Measurements from ENCODE around the gene PAX3.

Gene PAX3

DNA sequence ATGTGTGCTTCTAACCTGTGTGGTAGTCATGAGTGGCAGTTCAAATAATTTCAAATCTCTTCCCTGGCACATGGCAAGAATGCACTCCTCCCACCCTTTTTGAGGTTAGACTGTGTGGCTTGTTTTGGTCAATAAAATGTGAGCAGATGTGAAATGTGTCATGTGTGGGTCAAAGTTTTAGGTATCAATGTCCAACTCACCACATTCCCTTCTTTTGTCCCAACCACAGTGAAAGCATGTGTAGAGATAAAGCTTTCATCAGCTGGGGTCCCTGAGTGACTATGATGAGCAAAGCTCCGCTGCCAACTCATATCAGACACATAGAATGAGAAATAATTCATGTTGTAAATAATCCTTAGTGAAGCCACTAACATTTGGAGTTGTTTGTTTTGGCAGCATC lies 118.2 kb downstream of the PAX3 start:
- Histone ChIP-seq H3K9me2 (replicated peaks; ENCODE audit: insufficient read depth, low read length) (no peaks in the 10 kb centered on the region), H3K4me3 (ENCODE audit: insufficient read depth, low read length, poor library complexity, severe bottlenecking) (no peak overlapping the region), H4K20me1 (ENCODE audit: low read depth, low read length) (no peaks in the 10 kb centered on the region), H3K27ac (ENCODE audit: low read depth, low read length) (no peak overlapping the region), H3K79me2 (ENCODE audit: insufficient read depth, low read length) (no peaks in the 10 kb centered on the region), H3K9ac (ENCODE audit: low read length) (no peak overlapping the region), H3K4me2 (ENCODE audit: low read depth, low read length, poor library complexity, severe bottlenecking) (no peak overlapping the region), H3K36me3 (ENCODE audit: low read length) (no peaks in the 10 kb centered on the region), H3K9me3 (ENCODE audit: insufficient read depth, low read length) (no peaks in the 10 kb centered on the region), H2AFZ (ENCODE audit: low read depth, low read length, severe bottlenecking) (no peak overlapping the region), H3F3A (ENCODE audit: insufficient read depth) (no peaks in the 10 kb centered on the region), H3K27me3 (ENCODE audit: low read length) (no peaks in the 10 kb centered on the region)
- TF ChIP-seq EZH2phosphoT487 (conservative IDR thresholded peaks at IDR 0.05; ENCODE audit: low read length), result no peak
- TF ChIP-seq, protein P1, sequence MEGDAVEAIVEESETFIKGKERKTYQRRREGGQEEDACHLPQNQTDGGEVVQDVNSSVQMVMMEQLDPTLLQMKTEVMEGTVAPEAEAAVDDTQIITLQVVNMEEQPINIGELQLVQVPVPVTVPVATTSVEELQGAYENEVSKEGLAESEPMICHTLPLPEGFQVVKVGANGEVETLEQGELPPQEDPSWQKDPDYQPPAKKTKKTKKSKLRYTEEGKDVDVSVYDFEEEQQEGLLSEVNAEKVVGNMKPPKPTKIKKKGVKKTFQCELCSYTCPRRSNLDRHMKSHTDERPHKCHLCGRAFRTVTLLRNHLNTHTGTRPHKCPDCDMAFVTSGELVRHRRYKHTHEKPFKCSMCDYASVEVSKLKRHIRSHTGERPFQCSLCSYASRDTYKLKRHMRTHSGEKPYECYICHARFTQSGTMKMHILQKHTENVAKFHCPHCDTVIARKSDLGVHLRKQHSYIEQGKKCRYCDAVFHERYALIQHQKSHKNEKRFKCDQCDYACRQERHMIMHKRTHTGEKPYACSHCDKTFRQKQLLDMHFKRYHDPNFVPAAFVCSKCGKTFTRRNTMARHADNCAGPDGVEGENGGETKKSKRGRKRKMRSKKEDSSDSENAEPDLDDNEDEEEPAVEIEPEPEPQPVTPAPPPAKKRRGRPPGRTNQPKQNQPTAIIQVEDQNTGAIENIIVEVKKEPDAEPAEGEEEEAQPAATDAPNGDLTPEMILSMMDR (IDR thresholded peaks at IDR 0.05; ENCODE audit: insufficient read depth, low read length, poor library complexity, severe bottlenecking), result no peak

DNA sequence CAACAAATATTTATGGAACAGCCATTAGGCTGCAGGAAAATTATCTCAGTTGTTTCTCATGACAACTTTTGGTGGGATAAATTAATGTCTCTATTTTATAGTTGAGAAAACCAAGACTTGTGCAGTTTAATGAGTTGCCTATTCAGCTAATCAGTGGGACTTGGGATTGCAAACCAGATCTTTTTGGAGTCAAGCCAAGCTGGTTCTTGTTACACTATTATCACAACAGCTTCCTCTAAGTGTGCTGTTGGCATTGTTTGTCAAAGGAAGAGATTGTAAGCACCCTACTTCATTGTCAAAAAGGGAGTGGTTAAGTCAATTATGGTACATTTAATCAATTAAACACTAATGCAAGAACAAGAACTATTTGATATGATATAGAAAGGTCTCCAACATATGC lies 119.2 kb downstream of the PAX3 start:
- Histone ChIP-seq H3K9me3 (ENCODE audit: insufficient read depth, low read length) (no peaks in the 10 kb centered on the region), H3K79me2 (ENCODE audit: insufficient read depth, low read length) (no peaks in the 10 kb centered on the region), H3K27me3 (ENCODE audit: low read length) (no peaks in the 10 kb centered on the region), H2AFZ (ENCODE audit: low read depth, low read length, severe bottlenecking) (no peak overlapping the region), H3K9me2 (replicated peaks; ENCODE audit: insufficient read depth, low read length) (no peaks in the 10 kb centered on the region), H3K27ac (ENCODE audit: low read depth, low read length) (no peak overlapping the region), H4K20me1 (ENCODE audit: low read depth, low read length) (no peaks in the 10 kb centered on the region), H3K36me3 (ENCODE audit: low read length) (no peaks in the 10 kb centered on the region), H3F3A (ENCODE audit: insufficient read depth) (no peaks in the 10 kb centered on the region), H3K4me2 (ENCODE audit: low read depth, low read length, poor library complexity, severe bottlenecking) (no peak overlapping the region), H3K9ac (ENCODE audit: low read length) (no peak overlapping the region), H3K4me3 (ENCODE audit: insufficient read depth, low read length, poor library complexity, severe bottlenecking) (no peak overlapping the region)
- TF ChIP-seq, protein P1 (IDR thresholded peaks at IDR 0.05; ENCODE audit: insufficient read depth, low read length, poor library complexity, severe bottlenecking), result no peak
- TF ChIP-seq EZH2phosphoT487 (conservative IDR thresholded peaks at IDR 0.05; ENCODE audit: low read length), result no peak

DNA sequence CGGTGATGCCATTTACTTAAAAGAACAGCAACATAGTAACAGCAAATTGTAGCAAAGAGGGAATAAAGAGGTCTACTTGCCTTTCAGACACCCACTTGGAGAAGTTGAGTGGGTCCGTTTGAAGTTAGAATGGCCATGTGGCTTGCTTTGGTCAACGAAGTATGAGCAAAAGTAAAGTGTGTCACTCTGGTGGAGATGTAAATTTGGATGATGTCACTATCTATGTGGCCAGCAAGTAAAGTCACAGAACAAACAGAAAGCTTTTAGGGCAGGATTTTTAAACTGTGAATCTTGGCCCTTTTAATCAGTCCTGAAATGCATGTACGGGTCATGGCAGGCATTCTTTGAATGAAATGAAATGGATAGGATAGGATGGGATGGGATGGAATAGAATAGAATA lies 120.3 kb downstream of the PAX3 start:
- Histone ChIP-seq H4K20me1 (ENCODE audit: low read depth, low read length) (no peaks in the 10 kb centered on the region), H3K4me2 (ENCODE audit: low read depth, low read length, poor library complexity, severe bottlenecking) (no peak overlapping the region), H2AFZ (ENCODE audit: low read depth, low read length, severe bottlenecking) (no peak overlapping the region), H3K9me3 (ENCODE audit: insufficient read depth, low read length) (no peaks in the 10 kb centered on the region), H3K9me2 (replicated peaks; ENCODE audit: insufficient read depth, low read length) (no peaks in the 10 kb centered on the region), H3K4me3 (ENCODE audit: insufficient read depth, low read length, poor library complexity, severe bottlenecking) (no peak overlapping the region), H3F3A (ENCODE audit: insufficient read depth) (no peaks in the 10 kb centered on the region), H3K27ac (ENCODE audit: low read depth, low read length) (no peak overlapping the region), H3K79me2 (ENCODE audit: insufficient read depth, low read length) (no peaks in the 10 kb centered on the region), H3K9ac (ENCODE audit: low read length) (no peak overlapping the region), H3K36me3 (ENCODE audit: low read length) (no peaks in the 10 kb centered on the region), H3K27me3 (ENCODE audit: low read length) (no peaks in the 10 kb centered on the region)
- TF ChIP-seq, protein P1 (IDR thresholded peaks at IDR 0.05; ENCODE audit: insufficient read depth, low read length, poor library complexity, severe bottlenecking), result no peak
- TF ChIP-seq EZH2phosphoT487 (conservative IDR thresholded peaks at IDR 0.05; ENCODE audit: low read length), result no peak
